NT2/D1 (cell line): ENCODE data around the gene TMEM131.
"Not testable (repeated sequence)": the region's sequence is repeated elsewhere in the genome, so short reads cannot be mapped to it uniquely, and the experiment has no call there.

Experiments
- DNase-seq: peaks from one replicate; pipeline ENCODE4 v3.0.0-alpha.2; 2011; ENCODE audit warnings: low read depth, low spot score
- H3K27me3 ChIP-seq: 2 replicates; pipeline ENCODE4 v1.6.0; 2011; ENCODE audit warnings: mild to moderate bottlenecking; ENCODE audit not compliant: insufficient read length, insufficient read depth
- H3K36me3 ChIP-seq: 2 replicates; pipeline ENCODE4 v1.6.1; 2011; ENCODE audit warnings: mild to moderate bottlenecking, low read length, mixed read lengths; ENCODE audit not compliant: insufficient read depth, insufficient read length
- H3K4me1 ChIP-seq: 2 replicates; pipeline ENCODE4 v1.5.1; 2011; ENCODE audit not compliant: insufficient read depth, insufficient read length
- H3K4me3 ChIP-seq: 2 replicates; pipeline ENCODE4 v1.5.1; 2011; ENCODE audit warnings: low read depth; ENCODE audit not compliant: insufficient read length
- H3K9ac ChIP-seq: 2 replicates; pipeline ENCODE4 v1.6.0; 2011; ENCODE audit warnings: low read depth; ENCODE audit not compliant: insufficient read length
- H3K9me3 ChIP-seq: 2 replicates; pipeline ENCODE4 v1.5.1; 2011; ENCODE audit warnings: mild to moderate bottlenecking, low read length; ENCODE audit not compliant: insufficient read depth
- SUZ12 ChIP-seq: IDR thresholded peaks from 2 replicates; pipeline ENCODE4 v1.6.1; 2011; ENCODE audit not compliant: insufficient read length, insufficient read depth; ENCODE audit errors: extremely low read depth
- YY1 ChIP-seq: IDR thresholded peaks from 2 replicates; pipeline ENCODE4 v1.6.1; 2011; ENCODE audit not compliant: insufficient read length, insufficient read depth
- ZNF274 ChIP-seq: IDR thresholded peaks from 2 replicates; pipeline ENCODE4 v1.6.1; 2011; ENCODE audit warnings: mild to moderate bottlenecking, low read depth, low read length

Gene TMEM131, protein sequence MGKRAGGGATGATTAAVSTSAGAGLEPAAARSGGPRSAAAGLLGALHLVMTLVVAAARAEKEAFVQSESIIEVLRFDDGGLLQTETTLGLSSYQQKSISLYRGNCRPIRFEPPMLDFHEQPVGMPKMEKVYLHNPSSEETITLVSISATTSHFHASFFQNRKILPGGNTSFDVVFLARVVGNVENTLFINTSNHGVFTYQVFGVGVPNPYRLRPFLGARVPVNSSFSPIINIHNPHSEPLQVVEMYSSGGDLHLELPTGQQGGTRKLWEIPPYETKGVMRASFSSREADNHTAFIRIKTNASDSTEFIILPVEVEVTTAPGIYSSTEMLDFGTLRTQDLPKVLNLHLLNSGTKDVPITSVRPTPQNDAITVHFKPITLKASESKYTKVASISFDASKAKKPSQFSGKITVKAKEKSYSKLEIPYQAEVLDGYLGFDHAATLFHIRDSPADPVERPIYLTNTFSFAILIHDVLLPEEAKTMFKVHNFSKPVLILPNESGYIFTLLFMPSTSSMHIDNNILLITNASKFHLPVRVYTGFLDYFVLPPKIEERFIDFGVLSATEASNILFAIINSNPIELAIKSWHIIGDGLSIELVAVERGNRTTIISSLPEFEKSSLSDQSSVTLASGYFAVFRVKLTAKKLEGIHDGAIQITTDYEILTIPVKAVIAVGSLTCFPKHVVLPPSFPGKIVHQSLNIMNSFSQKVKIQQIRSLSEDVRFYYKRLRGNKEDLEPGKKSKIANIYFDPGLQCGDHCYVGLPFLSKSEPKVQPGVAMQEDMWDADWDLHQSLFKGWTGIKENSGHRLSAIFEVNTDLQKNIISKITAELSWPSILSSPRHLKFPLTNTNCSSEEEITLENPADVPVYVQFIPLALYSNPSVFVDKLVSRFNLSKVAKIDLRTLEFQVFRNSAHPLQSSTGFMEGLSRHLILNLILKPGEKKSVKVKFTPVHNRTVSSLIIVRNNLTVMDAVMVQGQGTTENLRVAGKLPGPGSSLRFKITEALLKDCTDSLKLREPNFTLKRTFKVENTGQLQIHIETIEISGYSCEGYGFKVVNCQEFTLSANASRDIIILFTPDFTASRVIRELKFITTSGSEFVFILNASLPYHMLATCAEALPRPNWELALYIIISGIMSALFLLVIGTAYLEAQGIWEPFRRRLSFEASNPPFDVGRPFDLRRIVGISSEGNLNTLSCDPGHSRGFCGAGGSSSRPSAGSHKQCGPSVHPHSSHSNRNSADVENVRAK (N-terminal part only)

DNA sequence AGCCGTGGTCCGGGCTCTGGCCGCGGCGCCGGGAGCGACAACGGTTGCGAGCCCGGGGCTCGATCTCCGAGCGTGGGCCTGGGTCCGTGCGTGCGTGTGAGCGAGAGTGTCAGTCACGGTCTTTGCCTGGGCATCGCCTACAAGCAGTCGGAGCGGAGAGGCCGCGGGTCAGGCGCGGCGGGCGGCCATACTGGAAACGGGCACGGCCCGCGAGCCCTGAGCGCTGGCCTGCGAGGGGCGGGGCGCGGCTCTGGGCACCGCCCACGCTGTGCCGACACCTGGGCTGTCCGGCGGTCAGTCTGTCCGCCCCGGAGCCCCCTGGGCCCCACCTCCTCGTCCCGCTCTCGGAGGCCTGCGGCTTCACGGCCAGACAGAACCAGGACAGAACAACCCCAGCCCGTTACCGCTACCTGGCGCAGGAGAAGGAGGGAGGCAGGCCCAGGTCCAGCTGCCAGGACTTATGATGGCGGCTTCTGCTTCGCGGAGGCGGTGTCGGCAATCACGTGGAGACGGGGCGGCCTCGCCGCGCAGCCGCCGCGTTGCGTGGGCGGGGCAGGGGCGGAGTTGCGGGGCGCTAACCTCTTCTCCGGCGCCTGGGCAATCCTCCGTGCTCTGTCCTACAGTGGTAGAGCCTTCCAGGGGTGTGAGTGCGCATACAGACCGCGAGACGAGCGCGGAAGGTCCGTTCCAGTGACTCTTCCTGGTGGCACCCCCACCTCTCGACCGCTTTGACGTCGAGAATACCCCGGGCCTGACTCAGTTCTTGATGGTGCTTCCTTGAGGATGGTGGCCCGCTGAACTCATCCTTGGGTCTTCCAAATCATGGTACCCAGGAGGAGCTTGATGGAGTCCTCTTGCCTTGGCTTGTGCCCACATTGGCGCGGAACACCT, at the start of gene TMEM131:
Gene TMEM131 (minus strand): TSS at position 215 of the 891 bp plus-strand sequence. CDS start 286 bp downstream, outside the sequence.
- TF ChIP-seq YY1 (peak; percentile 93), SUZ12 (no peak)
- peak; percentile 83 for DNase-seq
- no peaks in the 10 kb centered on the region for H3K9me3 ChIP-seq
- H3K9ac ChIP-seq, result peak within 1 kb of the TSS; percentile 93
- H3K4me3 ChIP-seq, result peak within 1 kb of the TSS; percentile 84
- no peaks in the 10 kb centered on the region for H3K36me3 ChIP-seq
- H3K27me3 ChIP-seq, result no peaks in the 10 kb centered on the region
- H3K4me1 ChIP-seq, result no peaks in the 10 kb centered on the region

DNA sequence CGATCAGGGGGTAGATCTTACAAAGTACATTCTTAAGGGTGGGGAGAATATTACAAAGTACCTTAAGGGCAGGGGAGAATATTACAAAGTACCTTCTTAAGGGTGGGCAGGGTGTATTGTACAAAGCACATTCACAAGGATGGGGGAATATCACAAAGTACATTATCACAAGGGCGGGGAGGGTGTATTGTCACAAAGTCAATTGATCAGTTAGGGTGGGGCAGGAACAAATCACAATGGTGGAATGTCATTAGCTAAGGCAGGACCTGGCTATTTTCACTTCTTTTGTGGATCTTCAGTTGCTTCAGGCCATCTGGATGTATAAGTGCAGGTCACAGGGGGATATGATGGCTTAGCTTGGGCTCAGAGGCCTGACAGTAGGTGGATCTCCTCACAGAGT, 49.0 kb upstream of the TMEM131 start:
- peaks cover 29% of the 10 kb centered on the region for H3K9me3 ChIP-seq
- not testable (repeated sequence) for H3K4me3 ChIP-seq, H3K4me1 ChIP-seq, H3K9ac ChIP-seq, DNase-seq, H3K36me3 ChIP-seq, H3K27me3 ChIP-seq

- Histone ChIP-seq H3K9ac (no peak overlapping the region), H3K4me3 (no peak overlapping the region), H3K9me3 (peaks cover 29% of the 10 kb centered on the region), H3K36me3 (no peaks in the 10 kb centered on the region), H3K4me1 (peaks cover 3% of the 10 kb centered on the region), H3K27me3 (no peaks in the 10 kb centered on the region)
- TF ChIP-seq SUZ12 (no peak), ZNF274 (no peak), YY1 (no peak)
- DNase-seq, result no peak
These were observed 47.4 kb upstream of the TMEM131 start for GRCh38 chr2:98043101-98043500.

DNA sequence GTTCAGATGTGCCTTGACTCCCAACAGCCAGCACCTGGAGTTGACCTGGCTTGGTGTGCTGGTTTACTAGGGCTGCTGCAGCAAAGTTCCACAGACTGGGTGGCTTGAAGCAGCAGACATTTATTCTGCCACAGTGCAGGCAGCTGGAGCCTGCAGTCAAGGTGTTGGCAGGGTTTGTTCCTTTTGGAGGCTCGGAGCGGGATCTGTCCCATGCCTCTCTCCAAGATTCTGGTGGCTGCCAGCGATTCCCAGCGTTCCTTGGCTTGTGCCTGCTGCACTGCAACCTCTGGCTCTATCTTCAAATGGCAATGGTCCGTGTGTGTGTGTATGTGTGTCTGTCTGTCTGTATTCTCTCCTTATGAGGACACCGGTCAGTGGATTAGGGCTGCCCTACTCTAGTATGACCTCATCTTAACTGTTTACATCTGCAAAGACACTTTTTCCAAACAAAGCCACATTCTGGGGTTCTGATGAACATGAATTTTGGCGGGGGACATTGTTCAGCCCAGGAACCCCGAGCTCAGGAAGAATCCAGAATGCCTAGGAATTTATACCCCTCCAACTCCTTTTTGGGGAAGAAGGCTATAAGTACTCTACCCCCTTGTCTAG, 44.7 kb upstream of the TMEM131 start:
- TF ChIP-seq YY1 (no peak), SUZ12 (no peak), ZNF274 (no peak)
- Histone ChIP-seq H3K9ac (no peak overlapping the region), H3K27me3 (no peaks in the 10 kb centered on the region), H3K4me3 (no peak overlapping the region), H3K9me3 (peaks cover 23% of the 10 kb centered on the region), H3K36me3 (no peaks in the 10 kb centered on the region), H3K4me1 (peaks cover 7% of the 10 kb centered on the region)
- DNase-seq, result no peak

DNA sequence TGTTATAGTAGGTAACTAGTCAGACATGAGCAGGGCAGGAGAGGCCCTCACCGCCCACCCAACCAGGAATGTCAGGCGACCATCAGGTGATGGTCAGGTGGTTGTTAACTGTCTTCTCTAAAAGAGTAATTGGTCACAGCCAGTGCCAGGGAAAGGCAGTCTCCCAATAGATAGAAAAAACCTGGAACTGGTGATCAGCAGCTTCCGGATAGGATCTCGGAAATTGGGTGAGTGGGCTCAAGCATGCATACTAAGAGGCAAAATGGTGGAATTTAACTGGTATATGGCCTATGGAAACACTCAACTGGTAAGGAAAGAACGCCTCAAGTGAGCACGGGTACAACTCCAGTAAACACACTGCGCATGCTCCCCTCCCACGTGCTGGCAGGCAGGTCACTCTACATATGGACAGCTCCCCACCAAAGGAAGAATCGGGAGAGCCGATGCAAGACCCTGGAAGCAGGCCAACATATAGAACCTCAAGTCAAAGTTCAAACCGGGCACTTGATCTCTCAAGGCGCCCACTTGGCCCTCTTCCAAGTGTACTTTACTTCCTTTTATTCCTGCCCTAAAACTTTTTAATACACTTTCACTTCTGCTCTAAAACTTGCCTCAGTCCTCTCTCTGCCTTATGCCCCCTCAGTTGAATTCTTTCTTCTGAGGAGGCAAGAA, 43.5 kb upstream of the TMEM131 start:
- TF ChIP-seq SUZ12 (no peak), YY1 (no peak), ZNF274 (no peak)
- Histone ChIP-seq H3K9me3 (peaks cover 11% of the 10 kb centered on the region), H3K4me3 (no peak overlapping the region), H3K4me1 (peaks cover 7% of the 10 kb centered on the region), H3K9ac (no peak overlapping the region), H3K36me3 (no peaks in the 10 kb centered on the region), H3K27me3 (no peaks in the 10 kb centered on the region)
- DNase-seq, result no peak
